ENCODE measurements around the gene WDR18. TPM values are rescaled to one million over a fixed set of nuclear protein-coding genes. Genes with fewer than 3 reads are reported as not detected.
A peak's percentile ranks its signal among the peaks of the same experiment; 100 is the strongest.

Gene WDR18
- total RNA-seq, 2 donors from 2014 or later, result 68.6 to 85.6 TPM

- Mint-ChIP-seq H3K27ac (peak overlapping the region; percentile 4), H3K4me1 (no peaks in the 10 kb centered on the region), H3K9me3 (peaks cover 1% of the 10 kb centered on the region), H3K36me3 (ENCODE audit: low read depth) (peaks cover 61% of the 10 kb centered on the region), H3K4me3 (no peak overlapping the region), H3K27me3 (ENCODE audit: insufficient read depth) (no peaks in the 10 kb centered on the region)
- no peak overlapping the region for H3K4me3 ChIP-seq (ENCODE audit: low read length)
- H3K27ac ChIP-seq (ENCODE audit: low read depth, low read length), result no peak overlapping the region
- peaks cover 26% of the 10 kb centered on the region for H3K36me3 ChIP-seq (ENCODE audit: control insufficient read depth, insufficient read depth, low read length)
- WGBS, 2 experiments (ENCODE audit: insufficient coverage in 1 of 2, insufficient read length in 1 of 2), result 94 to 97% methylated on average over 31 to 45 of the region's 45 CpGs
- H3K9me3 ChIP-seq (ENCODE audit: control insufficient read depth, low read length), result no peaks in the 10 kb centered on the region
- TF ChIP-seq CTCF (conservative IDR thresholded peaks at IDR 0.05), result no peak
- H3K27me3 ChIP-seq (ENCODE audit: control insufficient read depth, insufficient read depth, low read length, poor library complexity, severe bottlenecking), result no peaks in the 10 kb centered on the region
- no peaks in the 10 kb centered on the region for H3K4me1 ChIP-seq (ENCODE audit: control insufficient read depth, insufficient read depth, low read length)
- no peak for DNase-seq
- H3K9ac ChIP-seq (ENCODE audit: extremely low read depth, low read length, poor library complexity, severe bottlenecking), result no peak overlapping the region
These were observed 42.6 kb upstream of the WDR18 start for GRCh38 chr19:941292-942132.

GRCh38 chr19:942133-942645, 42.0 kb upstream of the WDR18 start:
- Histone ChIP-seq H3K9me3 (ENCODE audit: control insufficient read depth, low read length) (no peaks in the 10 kb centered on the region), H3K9ac (ENCODE audit: extremely low read depth, low read length, poor library complexity, severe bottlenecking) (no peak overlapping the region), H3K27me3 (ENCODE audit: control insufficient read depth, insufficient read depth, low read length, poor library complexity, severe bottlenecking) (no peaks in the 10 kb centered on the region), H3K36me3 (ENCODE audit: control insufficient read depth, insufficient read depth, low read length) (peaks cover 31% of the 10 kb centered on the region), H3K4me1 (ENCODE audit: control insufficient read depth, insufficient read depth, low read length) (no peaks in the 10 kb centered on the region), H3K4me3 (ENCODE audit: low read length) (no peak overlapping the region), H3K27ac (ENCODE audit: low read depth, low read length) (no peak overlapping the region)
- H3K27me3 Mint-ChIP-seq (ENCODE audit: insufficient read depth), result no peaks in the 10 kb centered on the region
- H3K27ac Mint-ChIP-seq, result no peak overlapping the region
- H3K36me3 Mint-ChIP-seq (ENCODE audit: low read depth), result peaks cover 59% of the 10 kb centered on the region
- H3K4me3 Mint-ChIP-seq, result no peak overlapping the region
- no peaks in the 10 kb centered on the region for H3K4me1 Mint-ChIP-seq
- H3K9me3 Mint-ChIP-seq, result peaks cover 1% of the 10 kb centered on the region
- 92 to 94% methylated on average over 21 to 32 of the region's 32 CpGs for WGBS, 2 experiments (ENCODE audit: insufficient coverage in 1 of 2, insufficient read length in 1 of 2)
- no peak for DNase-seq
- no peak for TF ChIP-seq CTCF (conservative IDR thresholded peaks at IDR 0.05)

- Mint-ChIP-seq H3K27ac (no peak overlapping the region), H3K4me1 (no peaks in the 10 kb centered on the region), H3K36me3 (ENCODE audit: low read depth) (peaks cover 52% of the 10 kb centered on the region), H3K27me3 (ENCODE audit: insufficient read depth) (no peaks in the 10 kb centered on the region), H3K4me3 (no peak overlapping the region), H3K9me3 (peaks cover 1% of the 10 kb centered on the region)
- DNase-seq, result no peak
- no peak overlapping the region for H3K27ac ChIP-seq (ENCODE audit: low read depth, low read length)
- H3K9ac ChIP-seq (ENCODE audit: extremely low read depth, low read length, poor library complexity, severe bottlenecking), result no peak overlapping the region
- no peak for TF ChIP-seq CTCF (conservative IDR thresholded peaks at IDR 0.05)
- no peaks in the 10 kb centered on the region for H3K9me3 ChIP-seq (ENCODE audit: control insufficient read depth, low read length)
- H3K4me1 ChIP-seq (ENCODE audit: control insufficient read depth, insufficient read depth, low read length), result no peaks in the 10 kb centered on the region
- no peaks in the 10 kb centered on the region for H3K27me3 ChIP-seq (ENCODE audit: control insufficient read depth, insufficient read depth, low read length, poor library complexity, severe bottlenecking)
- H3K36me3 ChIP-seq (ENCODE audit: control insufficient read depth, insufficient read depth, low read length), result peaks cover 28% of the 10 kb centered on the region
- no peak overlapping the region for H3K4me3 ChIP-seq (ENCODE audit: low read length)
- 96 to 100% methylated on average over 7 to 17 of the region's 17 CpGs for WGBS, 2 experiments (ENCODE audit: insufficient coverage in 1 of 2, insufficient read length in 1 of 2)
These were observed 40.5 kb upstream of the WDR18 start for GRCh38 chr19:943551-944170.

Measured in endodermal cell (in vitro differentiated cells).